ENCODE measurements around the gene SV2A.

- TF ChIP-seq POLR2AphosphoS5 (IDR thresholded peaks at IDR 0.05) (no peak), POLR2A (IDR thresholded peaks at IDR 0.05) (no peak), CTCF (IDR thresholded peaks at IDR 0.05) (no peak)
These were observed 25.2 kb upstream of the SV2A start for GRCh38 chr1:149942885-149943284.
